ENCODE results near the gene RNF17. TPM values are rescaled to one million over a fixed set of nuclear protein-coding genes. Genes with fewer than 3 reads are reported as not detected.

The RNF17 gene
- total and polyA plus RNA-seq, 2 of the 8 experiments (the other 6 are each of a cell fraction or from before 2014, with no cell fraction given), result not detected

- peaks cover 0 to 43% of the 10 kb centered on the region in 2 experiments; a peak in 3 of 4 replicates for H3K79me2 ChIP-seq (ENCODE audit: control insufficient read depth in 1 of 2, insufficient read depth in 2 of 2, low read length in 2 of 2)
- no peak overlapping the region for H3K14ac ChIP-seq (ENCODE audit: insufficient read length)
- no peak overlapping the region for H2BK120ac ChIP-seq (replicated peaks; ENCODE audit: low read depth, low read length)
- H3K18ac ChIP-seq (ENCODE audit: extremely low read depth, low read length), result peak overlapping the region; percentile 66
- H4K91ac ChIP-seq (replicated peaks; ENCODE audit: insufficient read length, low read length), result peak overlapping the region; percentile 68
- H4K8ac ChIP-seq (ENCODE audit: extremely low read depth, insufficient read depth, low read length), result peak overlapping the region; percentile 96
- H2BK15ac ChIP-seq (ENCODE audit: low read length), result no peak overlapping the region
- peaks cover 0 to 2% (median 2%) of the 10 kb centered on the region in 4 experiments; a peak in 2 of 7 replicates for H3K4me1 ChIP-seq (replicated peaks in 1 of 4; ENCODE audit: control insufficient read depth in 3 of 4, insufficient read depth in 4 of 4, low read length in 3 of 4)
- peaks cover 3% of the 10 kb centered on the region; the same call in 1 of the 2 replicates for H3K23me2 ChIP-seq (ENCODE audit: low read depth, low read length)
- DNase-seq (ENCODE audit: low read depth in 1 of 2, low spot score in 2 of 2) (peak; percentile 92 to 93), FAIRE-seq (peak; percentile 48)
- H3K4me2 ChIP-seq (ENCODE audit: insufficient read depth in 1 of 2, low read depth in 2 of 2, low read length in 2 of 2), result peak overlapping the region; percentile 69 to 78
- H3K9ac ChIP-seq (replicated peaks in 1 of 4; ENCODE audit: extremely low read depth in 1 of 4, low read depth in 3 of 4, low read length in 3 of 4), result peak overlapping the region; percentile 65 to 86 (median 82)
- no peak overlapping the region for H3K4ac ChIP-seq (replicated peaks; ENCODE audit: insufficient read length, low read depth, low read length)
- no peak overlapping the region for H2AK5ac ChIP-seq (ENCODE audit: low read depth, low read length)
- no peaks in the 10 kb centered on the region for H3K27me3 ChIP-seq (replicated peaks in 1 of 4; ENCODE audit: control insufficient read depth in 3 of 4, extremely low read depth in 1 of 4, insufficient read depth in 3 of 4, low read length in 3 of 4)
- peaks cover 0 to 2% of the 10 kb centered on the region in 2 experiments for H4K20me1 ChIP-seq (replicated peaks in 1 of 2; ENCODE audit: control insufficient read depth in 1 of 2, insufficient read depth in 2 of 2, low read length in 2 of 2)
- peaks cover 5% of the 10 kb centered on the region; the same call in 1 of the 2 replicates for H3K79me1 ChIP-seq (ENCODE audit: low read depth, low read length)
- H3K36me3 ChIP-seq (ENCODE audit: control insufficient read depth in 2 of 4, insufficient read depth in 4 of 4, low read length in 3 of 4), result no peaks in the 10 kb centered on the region
- 7% methylated on average over 49 of the region's 60 CpGs; no CpG with 5 or more reads in 1 of the 2 experiments for WGBS, 2 experiments (ENCODE audit: extremely low coverage in 1 of 2, insufficient coverage in 1 of 2, insufficient read length in 1 of 2, insufficient replicate concordance in 2 of 2, low coverage in 1 of 2, low lambda C conversion rate in 2 of 2, missing lambda C conversion rate in 1 of 2)
- ChIA-PET CTCF (ENCODE audit: partially characterized antibody) (no interaction called here), POLR2A (ENCODE audit: partially characterized antibody) (interaction anchor here (0.6 to 1.5 kb wide), 11 partner anchors 8 to 175 kb away, joined by 3 to 6 read pairs (median 4); no protein-coding TSS in a partner anchor)
- peak overlapping the region; percentile 99 for H4K5ac ChIP-seq (ENCODE audit: insufficient read length, low read depth, low read length)
- H3K4me3 ChIP-seq (ENCODE audit: extremely low read depth in 1 of 4, insufficient read depth in 2 of 4, low read depth in 3 of 4, low read length in 4 of 4), result peak overlapping the region; percentile 70 to 93 (median 85)
- H3K9me3 ChIP-seq (ENCODE audit: insufficient read depth in 2 of 2, low read depth in 1 of 2, low read length in 1 of 2), result no peaks in the 10 kb centered on the region
- H2BK5ac ChIP-seq (ENCODE audit: low read depth, low read length), result peak overlapping the region; percentile 88
- H3K23ac ChIP-seq (ENCODE audit: insufficient read length), result no peak overlapping the region
- 0 out of 2 replicates have a peak overlapping the region, but pooled peaks have one; percentile 37 for H2AFZ ChIP-seq (ENCODE audit: low read length)
- H2BK20ac ChIP-seq (ENCODE audit: low read length), result no peak overlapping the region
- peak overlapping the region; percentile 5 for H3K56ac ChIP-seq (replicated peaks; ENCODE audit: insufficient read length, low read depth, low read length)
- no peak overlapping the region for H2BK12ac ChIP-seq (ENCODE audit: low read depth, low read length)
- H3K27ac ChIP-seq (ENCODE audit: low read depth, low read length), result peak overlapping the region; percentile 81
- TF ChIP-seq, protein P1, sequence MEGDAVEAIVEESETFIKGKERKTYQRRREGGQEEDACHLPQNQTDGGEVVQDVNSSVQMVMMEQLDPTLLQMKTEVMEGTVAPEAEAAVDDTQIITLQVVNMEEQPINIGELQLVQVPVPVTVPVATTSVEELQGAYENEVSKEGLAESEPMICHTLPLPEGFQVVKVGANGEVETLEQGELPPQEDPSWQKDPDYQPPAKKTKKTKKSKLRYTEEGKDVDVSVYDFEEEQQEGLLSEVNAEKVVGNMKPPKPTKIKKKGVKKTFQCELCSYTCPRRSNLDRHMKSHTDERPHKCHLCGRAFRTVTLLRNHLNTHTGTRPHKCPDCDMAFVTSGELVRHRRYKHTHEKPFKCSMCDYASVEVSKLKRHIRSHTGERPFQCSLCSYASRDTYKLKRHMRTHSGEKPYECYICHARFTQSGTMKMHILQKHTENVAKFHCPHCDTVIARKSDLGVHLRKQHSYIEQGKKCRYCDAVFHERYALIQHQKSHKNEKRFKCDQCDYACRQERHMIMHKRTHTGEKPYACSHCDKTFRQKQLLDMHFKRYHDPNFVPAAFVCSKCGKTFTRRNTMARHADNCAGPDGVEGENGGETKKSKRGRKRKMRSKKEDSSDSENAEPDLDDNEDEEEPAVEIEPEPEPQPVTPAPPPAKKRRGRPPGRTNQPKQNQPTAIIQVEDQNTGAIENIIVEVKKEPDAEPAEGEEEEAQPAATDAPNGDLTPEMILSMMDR (IDR thresholded peaks at IDR 0.05; ENCODE audit: control extremely low read depth in 1 of 3, insufficient read depth in 1 of 3, low read depth in 1 of 3, low read length in 3 of 3), result peak in 1 of 3 experiments; percentile 5; a peak in 1 of 4 replicates
- TF ChIP-seq GABPA (IDR thresholded peaks at IDR 0.05; ENCODE audit: borderline replicate concordance, insufficient read depth, low read length) (0 out of 2 replicates have a peak, but pooled peaks have one; percentile 31), RFX5 (IDR thresholded peaks at IDR 0.05; ENCODE audit: borderline replicate concordance, low read depth, low read length) (no peak), EGR1 (IDR thresholded peaks at IDR 0.05; ENCODE audit: borderline replicate concordance, low read depth, low read length) (peak; percentile 24; the same call in 1 of the 2 replicates), ASH2L (IDR thresholded peaks at IDR 0.05; ENCODE audit: low read length) (peak; percentile 65), SIN3A (conservative IDR thresholded peaks at IDR 0.05 in 1 of 2, IDR thresholded peaks at IDR 0.05 in 1 of 2; ENCODE audit: low read depth in 1 of 2, low read length in 2 of 2) (peak in 1 of 2 experiments; percentile 82; a peak in 2 of 4 replicates), HDAC6 (IDR thresholded peaks at IDR 0.05; ENCODE audit: low read depth, low read length) (no peak), KDM1A (IDR thresholded peaks at IDR 0.05; ENCODE audit: borderline replicate concordance, low read length) (no peak)
These were observed 159.0 kb downstream of the RNF17 start for GRCh38 chr13:24922745-24923591.
